ENCODE results near the gene YY1.
"Not testable (repeated sequence)": the region's sequence is repeated elsewhere in the genome, so short reads cannot be mapped to it uniquely, and the experiment has no call there.

YY1 gene

GRCh38 chr14:100213956-100214769, 24.8 kb upstream of the YY1 start:
- DNase-seq = peak; percentile 91

- no peak for DNase-seq
Measured at GRCh38 chr14:100214770-100215083, 24.2 kb upstream of the YY1 start.

GRCh38 chr14:100215330-100215885, 23.5 kb upstream of the YY1 start:
- no peak for DNase-seq

- no peak for DNase-seq
Measured at GRCh38 chr14:100219126-100219785, 19.7 kb upstream of the YY1 start.

GRCh38 chr14:100221533-100222223, 17.3 kb upstream of the YY1 start:
- peak; percentile 72 for DNase-seq

GRCh38 chr14:100222224-100223093, 16.5 kb upstream of the YY1 start:
- no peak for DNase-seq

GRCh38 chr14:100223332-100224201, 15.4 kb upstream of the YY1 start:
- no peak for DNase-seq

- no peak for DNase-seq
Measured at GRCh38 chr14:100224229-100224866, 14.6 kb upstream of the YY1 start.

GRCh38 chr14:100225169-100225568, 13.8 kb upstream of the YY1 start:
- no peak for DNase-seq

GRCh38 chr14:100230361-100230760, 8.6 kb upstream of the YY1 start:
- DNase-seq = no peak

GRCh38 chr14:100234511-100234910, 4.4 kb upstream of the YY1 start:
- no peak for DNase-seq

GRCh38 chr14:100236271-100236818, 2.6 kb upstream of the YY1 start:
- not testable (repeated sequence) for DNase-seq

- no peak for DNase-seq
Measured at GRCh38 chr14:100236881-100237280, 2.1 kb upstream of the YY1 start.

- peak; percentile 60 for DNase-seq
Measured at GRCh38 chr14:100237735-100238418, 1.1 kb upstream of the YY1 start.

- peak; percentile 25 for DNase-seq
Measured at GRCh38 chr14:100239211-100239839, 381 bp downstream of the YY1 start.

GRCh38 chr14:100239840-100240667, 1.1 kb downstream of the YY1 start:
- DNase-seq = peak; percentile 86

GRCh38 chr14:100240668-100241032, 1.7 kb downstream of the YY1 start:
- DNase-seq = no peak

- no peak for DNase-seq
Measured at GRCh38 chr14:100241279-100241678, 2.3 kb downstream of the YY1 start.

GRCh38 chr14:100243020-100243419, 4.1 kb downstream of the YY1 start:
- DNase-seq = no peak
